Suprapubic skin (tissue), 4 donors: ENCODE results near the gene RTN4IP1. TPM values are rescaled to one million over a fixed set of nuclear protein-coding genes. Genes with fewer than 3 reads are reported as not detected.

Experiments used
- DNase-seq, 2 donors: peaks; one replicate each; pipeline ENCODE4 v3.0.0-alpha.2; 2019; ENCODE audit warnings: low spot score in 2 of 2
- H3K27ac ChIP-seq: fragments of 200-600 bp; sonication (generic); one replicate; pipeline ENCODE4 v1.5.1; 2019
- H3K27me3 ChIP-seq: fragments of 200-600 bp; sonication (generic); one replicate; pipeline ENCODE4 v1.5.1; 2019
- H3K36me3 ChIP-seq: fragments of 200-600 bp; sonication (generic); one replicate; pipeline ENCODE4 v1.5.1; 2019
- H3K4me1 ChIP-seq: fragments of 200-600 bp; sonication (generic); one replicate; pipeline ENCODE4 v1.5.1; 2019
- H3K4me3 ChIP-seq: fragments of 200-600 bp; sonication (generic); one replicate; pipeline ENCODE4 v1.5.1; 2019; ENCODE audit warnings: mild to moderate bottlenecking
- H3K9me3 ChIP-seq: fragments of 200-600 bp; sonication (generic); one replicate; pipeline ENCODE4 v1.5.1; 2019
- CTCF ChIP-seq, 2 donors: fragments of 200-600 bp in 1 of 2; fragments of 450-650 bp in 1 of 2; sonication (generic) in 1 of 2; IDR thresholded peaks; one replicate each; pipeline ENCODE4 v1.5.1; 2016 to 2019; ENCODE audit warnings: antibody characterized with exemption in 2 of 2, mild to moderate bottlenecking in 1 of 2, moderate library complexity in 1 of 2
- EP300 ChIP-seq: sonication (generic); formaldehyde crosslinking; IDR thresholded peaks from one replicate; pipeline ENCODE4 v1.6.1; 2017; ENCODE audit warnings: antibody characterized with exemption
- POLR2A ChIP-seq, 2 donors: fragments of 450-650 bp; IDR thresholded peaks; one replicate each; pipeline ENCODE4 v1.6.1; 2017; ENCODE audit warnings: antibody characterized with exemption in 2 of 2, mild to moderate bottlenecking in 2 of 2, moderate library complexity in 2 of 2
- POLR2AphosphoS5 ChIP-seq, 3 donors: sonication (generic); formaldehyde crosslinking; IDR thresholded peaks; one replicate each; pipeline ENCODE4 v1.6.1; 2017; ENCODE audit warnings: antibody characterized with exemption in 3 of 3
- WGBS: methylation state at CpG from one replicate; pipeline ENCODE4 v1.1.5; 2018; 5-methylcytosine and 5-hydroxymethylcytosine counted together
- total RNA-seq, 4 donors: library from RNA; depleted of rRNA; stranded (reverse); fragments of >200 nt; gene quantifications; one replicate each; pipeline ENCODE4 v1.1.0, GENCODE V29; 2016

Gene RTN4IP1
- total RNA-seq, 4 donors from 2014 or later, result 1.8 to 5.3 (median 3.3) TPM

- Histone ChIP-seq H3K4me1 (no peaks in the 10 kb centered on the region), H3K36me3 (peaks cover 21% of the 10 kb centered on the region), H3K27me3 (no peaks in the 10 kb centered on the region), H3K4me3 (no peak overlapping the region), H3K9me3 (no peaks in the 10 kb centered on the region), H3K27ac (no peak overlapping the region)
- no peak for DNase-seq
- 66% methylated on average over 7 of the region's 7 CpGs for WGBS
- no peak for TF ChIP-seq POLR2A (IDR thresholded peaks at IDR 0.05)
- TF ChIP-seq EP300, result no peak
- TF ChIP-seq CTCF (IDR thresholded peaks at IDR 0.05), result no peak
- TF ChIP-seq POLR2AphosphoS5 (IDR thresholded peaks at IDR 0.05), result no peak
Measured at GRCh38 chr6:106637051-106637716, 7.9 kb upstream of the RTN4IP1 start.

- 97% methylated on average over 5 of the region's 5 CpGs for WGBS
- H3K4me3 ChIP-seq, result no peak overlapping the region
- DNase-seq, result no peak
- no peaks in the 10 kb centered on the region for H3K9me3 ChIP-seq
- H3K27ac ChIP-seq, result no peak overlapping the region
- no peaks in the 10 kb centered on the region for H3K27me3 ChIP-seq
- TF ChIP-seq EP300 (no peak), CTCF (IDR thresholded peaks at IDR 0.05) (no peak), POLR2A (IDR thresholded peaks at IDR 0.05) (no peak), POLR2AphosphoS5 (IDR thresholded peaks at IDR 0.05) (no peak)
- H3K4me1 ChIP-seq, result peaks cover 11% of the 10 kb centered on the region
- peaks cover 3% of the 10 kb centered on the region for H3K36me3 ChIP-seq
Measured at GRCh38 chr6:106634565-106634964, 5.3 kb upstream of the RTN4IP1 start.

- WGBS, result 89% methylated on average over 1 of the region's 1 CpG
- no peaks in the 10 kb centered on the region for H3K9me3 ChIP-seq
- no peak for DNase-seq
- H3K36me3 ChIP-seq, result no peaks in the 10 kb centered on the region
- no peak overlapping the region for H3K27ac ChIP-seq
- no peak overlapping the region for H3K4me3 ChIP-seq
- H3K4me1 ChIP-seq, result peaks cover 15% of the 10 kb centered on the region
- no peak for TF ChIP-seq POLR2AphosphoS5 (IDR thresholded peaks at IDR 0.05)
- no peak for TF ChIP-seq POLR2A (IDR thresholded peaks at IDR 0.05)
- TF ChIP-seq CTCF (IDR thresholded peaks at IDR 0.05), result no peak
- no peak for TF ChIP-seq EP300
- no peaks in the 10 kb centered on the region for H3K27me3 ChIP-seq
Measured at GRCh38 chr6:106631346-106631745, 2.0 kb upstream of the RTN4IP1 start.

GRCh38 chr6:106630366-106630765, 1.1 kb upstream of the RTN4IP1 start:
- Histone ChIP-seq H3K4me1 (peaks cover 15% of the 10 kb centered on the region), H3K27me3 (no peaks in the 10 kb centered on the region), H3K9me3 (no peaks in the 10 kb centered on the region), H3K4me3 (peak overlapping the region; percentile 78), H3K36me3 (no peaks in the 10 kb centered on the region), H3K27ac (no peak overlapping the region)
- TF ChIP-seq POLR2AphosphoS5 (IDR thresholded peaks at IDR 0.05), result no peak
- TF ChIP-seq CTCF (IDR thresholded peaks at IDR 0.05), result no peak
- TF ChIP-seq POLR2A (IDR thresholded peaks at IDR 0.05), result no peak
- TF ChIP-seq EP300, result no peak
- no peak for DNase-seq
- WGBS, result 64% methylated on average over 5 of the region's 5 CpGs

- Histone ChIP-seq H3K4me3 (peak overlapping the region; percentile 78), H3K9me3 (no peaks in the 10 kb centered on the region), H3K27me3 (no peaks in the 10 kb centered on the region), H3K27ac (peak overlapping the region; percentile 71), H3K36me3 (no peaks in the 10 kb centered on the region), H3K4me1 (peaks cover 15% of the 10 kb centered on the region)
- no peak for DNase-seq
- TF ChIP-seq CTCF (IDR thresholded peaks at IDR 0.05) (no peak), POLR2AphosphoS5 (IDR thresholded peaks at IDR 0.05) (no peak), POLR2A (IDR thresholded peaks at IDR 0.05) (no peak), EP300 (no peak)
- 0% methylated on average over 14 of the region's 14 CpGs for WGBS
Measured at GRCh38 chr6:106629859-106630163, 513 bp upstream of the RTN4IP1 start.
